Esophagus mucosa (tissue), 1 donor: ENCODE measurements around the gene APLP1. TPM values are rescaled to one million over a fixed set of nuclear protein-coding genes. Genes with fewer than 3 reads are reported as not detected.
"Not testable (repeated sequence)": the region's sequence is repeated elsewhere in the genome, so short reads cannot be mapped to it uniquely, and the experiment has no call there.

Experiments
- ATAC-seq: fragments of 200-7000 bp; cut with Tn5 transposase; one replicate; pipeline ENCODE4 v1.9.1; 2020
- total RNA-seq: library from RNA; stranded (reverse); gene quantifications from one replicate; pipeline ENCODE4 v1.2.4, GENCODE V29; 2023
- donor health status: DM: yes; HTN: yes; CAD: no.

APLP1 gene
- total RNA-seq, 1 donor from 2014 or later, result 0.84 TPM

DNA sequence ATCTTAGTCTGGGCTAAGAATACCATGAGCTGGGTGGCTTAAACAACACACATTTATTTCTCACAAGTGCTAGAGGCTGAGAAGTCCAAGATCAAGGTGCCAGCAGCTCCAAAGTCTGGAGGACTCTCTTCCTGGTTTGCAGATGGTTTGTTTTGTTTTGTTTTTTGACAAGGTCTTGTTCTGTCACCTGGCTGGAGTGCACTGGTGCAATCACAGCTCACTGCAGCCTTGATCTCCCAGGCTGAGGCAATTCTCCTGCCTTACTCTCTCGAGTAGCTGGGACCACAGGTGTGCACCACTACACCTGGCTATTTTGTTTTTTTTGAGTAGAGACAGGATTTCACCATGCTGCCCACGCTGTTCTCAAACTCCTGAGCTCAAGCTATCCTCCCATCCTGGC is 15.5 kb downstream of the APLP1 start:
- ATAC-seq, result no peak

DNA sequence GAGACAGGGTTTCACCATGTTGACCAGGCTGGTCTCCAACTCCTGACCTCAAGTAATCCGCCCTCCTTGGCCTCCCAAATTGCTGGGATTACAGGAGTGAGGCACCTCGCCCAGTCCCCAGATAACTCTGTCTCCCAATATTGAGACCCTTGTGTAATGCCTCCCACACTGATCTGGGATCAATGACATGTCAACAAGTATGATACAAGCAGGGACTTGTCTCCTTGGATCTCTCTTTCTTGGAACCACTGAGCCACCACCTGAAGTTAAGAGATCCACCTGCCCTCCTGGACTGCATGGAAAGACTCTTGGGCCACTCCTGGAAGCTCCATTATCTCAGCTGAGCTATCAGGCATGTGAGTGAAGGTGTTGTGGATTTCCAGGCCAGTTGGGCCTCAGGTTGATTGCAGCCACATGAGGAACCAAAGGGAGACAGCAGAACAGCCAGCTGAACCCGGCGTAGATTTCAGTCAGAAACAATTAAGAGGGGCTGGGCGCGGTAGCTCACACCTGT is 16.9 kb downstream of the APLP1 start:
- ATAC-seq, result no peak

DNA sequence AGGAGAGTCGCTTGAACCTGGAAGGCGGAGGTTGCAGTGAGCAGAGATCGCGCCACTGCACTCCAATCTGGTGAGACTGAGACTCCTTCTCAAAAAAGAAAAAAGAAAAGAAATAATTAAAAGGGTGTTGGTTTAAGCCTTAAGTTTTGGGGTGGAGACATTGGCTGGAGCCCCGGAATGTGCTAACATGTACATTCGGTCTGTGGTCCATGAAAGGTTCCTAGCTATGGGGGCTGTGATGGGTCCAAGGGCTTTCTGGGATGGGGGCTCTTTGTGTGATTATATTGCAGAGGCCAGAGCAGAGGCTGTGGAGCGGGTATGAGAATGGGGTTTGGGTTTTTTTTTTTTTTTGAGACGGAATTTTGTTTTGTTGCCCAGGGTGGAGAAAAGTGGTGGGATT is 17.5 kb downstream of the APLP1 start:
- no peak for ATAC-seq

DNA sequence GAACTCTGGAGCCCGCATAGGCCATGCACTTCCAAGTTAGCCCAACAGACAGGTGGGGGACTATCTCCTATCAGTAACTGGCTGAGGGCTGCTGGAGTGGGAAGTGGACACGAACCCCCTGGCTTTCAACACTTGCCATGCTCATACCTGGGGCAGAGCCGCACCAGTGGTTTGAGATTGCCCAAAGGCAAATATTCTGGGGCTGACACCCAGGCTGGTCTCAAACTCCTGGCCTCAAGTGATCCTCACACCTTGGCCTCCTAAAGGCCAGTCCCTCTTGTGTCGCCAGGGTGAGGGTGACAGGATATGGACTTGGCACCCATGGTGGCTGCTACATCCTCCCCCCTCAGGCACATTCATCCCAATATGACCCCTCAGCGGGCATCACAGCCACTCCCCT is 18.8 kb downstream of the APLP1 start:
- ATAC-seq, result no peak

DNA sequence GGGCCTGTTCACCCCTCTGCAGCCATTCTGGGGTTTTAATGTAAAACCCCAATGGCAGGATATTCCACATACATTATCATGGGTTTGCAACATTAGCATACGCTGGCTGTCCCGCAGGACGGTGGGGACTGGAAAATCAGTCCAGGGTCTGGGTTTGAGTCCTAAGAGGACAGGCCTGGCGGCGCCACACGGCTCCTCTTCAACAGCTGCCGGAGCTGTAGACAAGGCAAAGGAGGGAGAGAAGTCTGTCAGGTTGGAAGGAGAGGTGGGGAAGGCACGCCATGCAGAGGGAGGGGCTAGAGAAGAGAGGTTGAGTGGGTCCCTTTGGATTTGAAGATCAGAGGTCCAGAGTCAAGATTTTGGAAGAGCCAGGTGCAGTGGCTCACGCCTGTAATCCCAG is 20.0 kb downstream of the APLP1 start:
- no peak for ATAC-seq

DNA sequence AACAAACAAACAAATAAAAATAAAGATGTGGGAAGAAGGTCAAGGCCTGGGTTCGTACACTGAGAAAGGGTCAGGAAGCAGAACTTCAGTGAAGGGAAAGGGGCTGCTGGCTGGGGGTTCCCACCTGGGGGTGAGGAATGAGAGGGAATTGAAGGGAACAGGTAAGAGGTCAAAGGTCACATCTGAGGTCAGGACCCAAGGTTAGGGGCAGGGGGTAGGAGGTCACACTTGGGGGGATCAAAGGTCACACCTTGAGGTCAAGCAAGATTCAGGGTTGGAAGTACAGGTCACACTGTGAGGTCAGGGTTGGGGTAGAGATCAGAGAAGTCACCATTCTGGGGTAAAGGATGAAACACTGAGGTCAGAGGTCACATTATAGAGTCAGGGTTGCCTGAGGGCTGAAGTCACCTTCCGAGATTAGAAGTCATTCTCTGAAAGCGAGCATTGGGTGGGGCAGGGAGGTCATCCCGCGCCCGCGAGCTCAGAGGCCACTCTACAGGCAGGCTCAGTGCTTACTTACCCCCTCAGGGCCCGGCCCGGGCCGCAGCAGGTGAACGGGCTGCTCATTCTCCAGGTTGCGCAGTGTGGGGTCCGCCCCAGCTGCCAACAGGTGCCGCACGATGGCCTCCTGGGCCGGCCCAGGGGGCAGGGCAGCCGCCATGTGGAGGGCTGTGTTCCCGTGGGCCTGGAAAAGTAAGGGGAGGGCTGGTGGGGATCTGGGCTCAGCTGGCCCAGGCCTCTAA is 21.2 kb downstream of the APLP1 start:
- ATAC-seq, result peak; percentile 32

DNA sequence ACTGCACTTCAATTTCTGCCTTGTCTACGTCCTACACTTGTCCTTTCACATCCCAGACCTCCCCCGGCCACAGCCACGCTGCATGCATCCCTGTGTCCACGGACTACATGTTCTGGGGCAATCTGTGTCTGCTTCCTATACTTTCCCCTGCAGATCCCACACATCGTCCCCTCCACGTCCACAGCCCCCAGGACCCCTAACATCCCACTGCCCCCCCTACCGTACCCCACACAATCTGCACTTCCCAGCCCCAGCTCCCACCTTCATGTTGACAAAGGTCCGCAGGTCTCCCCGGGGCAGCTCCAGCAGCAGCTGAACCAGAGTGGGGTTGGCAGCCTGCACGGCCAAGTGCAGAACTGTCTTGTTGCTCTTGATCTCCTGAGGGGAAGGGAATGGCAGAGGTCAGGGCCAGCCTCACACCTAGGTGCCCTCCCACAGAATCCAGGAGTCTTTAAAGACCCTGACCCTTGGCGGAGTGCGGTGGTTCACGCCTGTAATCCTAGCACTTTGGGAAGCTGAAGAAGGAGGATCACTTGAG is 21.8 kb downstream of the APLP1 start:
- no peak for ATAC-seq

DNA sequence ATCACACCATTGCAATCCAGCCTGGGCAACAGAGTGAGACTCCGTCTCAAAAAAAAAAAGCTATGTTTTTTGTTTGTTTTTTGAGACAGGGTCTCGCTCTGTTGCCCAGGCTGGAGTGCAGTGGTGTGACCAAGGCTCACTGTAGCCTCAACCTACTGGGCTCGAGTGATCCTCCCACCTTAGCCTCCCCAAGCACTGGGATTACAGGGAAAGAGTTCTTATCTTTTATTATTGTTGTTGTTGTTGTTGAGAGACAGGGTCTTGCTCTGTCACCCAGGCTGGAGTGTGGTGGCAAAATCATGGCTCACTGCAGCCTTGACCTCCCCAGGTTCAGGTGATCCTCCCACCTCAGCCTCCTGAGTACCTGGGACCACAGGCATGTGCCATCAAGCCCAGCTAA is 23.4 kb downstream of the APLP1 start:
- ATAC-seq, result not testable (repeated sequence)

DNA sequence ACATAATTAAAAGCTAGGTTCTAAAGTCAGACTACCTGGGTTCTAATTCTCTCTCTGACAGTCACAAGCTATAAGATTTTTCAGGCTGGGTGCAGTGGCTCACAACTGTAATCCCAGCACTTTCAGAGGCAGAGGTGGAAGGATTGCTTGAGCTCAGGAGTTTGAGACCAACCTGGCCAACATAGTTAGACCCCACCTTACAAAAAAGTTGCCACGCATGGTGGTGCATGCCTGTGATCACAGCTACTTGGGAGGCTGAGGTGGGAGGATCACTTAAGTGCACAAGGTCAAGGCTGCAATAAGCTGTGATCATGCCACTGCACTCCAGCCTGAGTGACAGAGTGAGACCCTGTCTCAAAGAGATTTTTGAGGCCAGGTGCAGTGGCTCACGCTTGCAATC is 26.0 kb downstream of the APLP1 start:
- no peak for ATAC-seq

DNA sequence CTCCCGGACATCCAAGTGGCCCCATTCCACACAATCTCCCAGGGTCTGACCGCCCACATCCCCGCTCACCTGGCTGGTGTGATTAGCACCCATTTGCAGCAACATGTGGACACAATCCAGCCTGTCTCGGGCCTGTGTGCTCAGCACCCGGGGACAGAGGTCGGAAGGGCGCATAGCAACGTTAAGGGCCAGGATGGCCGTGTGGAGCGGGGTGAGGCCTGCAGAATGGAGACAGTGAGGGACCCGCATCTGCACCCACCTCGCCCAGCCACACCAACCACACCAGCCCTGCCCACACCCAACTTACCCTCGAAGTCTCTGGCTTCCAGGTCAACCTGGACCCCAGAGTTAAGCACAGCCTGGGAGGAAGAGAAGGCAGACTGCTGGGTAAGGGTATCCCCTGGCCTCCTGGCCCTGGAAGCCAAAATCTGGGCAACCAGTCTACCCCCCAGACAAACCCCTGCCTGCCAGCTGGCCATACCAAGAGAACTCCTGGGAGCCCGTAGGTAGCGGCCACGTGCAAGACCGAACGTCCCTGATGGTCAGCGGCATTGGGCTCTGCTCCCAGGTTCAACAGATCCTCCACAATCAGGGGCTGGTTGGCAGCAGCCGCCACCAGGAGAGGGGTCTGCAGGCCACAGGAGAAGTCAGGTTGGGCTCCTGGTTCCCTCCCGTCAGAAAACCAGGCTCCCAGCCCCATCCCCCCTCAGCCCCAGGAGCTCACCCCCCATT is 27.7 kb downstream of the APLP1 start:
- no peak for ATAC-seq

DNA sequence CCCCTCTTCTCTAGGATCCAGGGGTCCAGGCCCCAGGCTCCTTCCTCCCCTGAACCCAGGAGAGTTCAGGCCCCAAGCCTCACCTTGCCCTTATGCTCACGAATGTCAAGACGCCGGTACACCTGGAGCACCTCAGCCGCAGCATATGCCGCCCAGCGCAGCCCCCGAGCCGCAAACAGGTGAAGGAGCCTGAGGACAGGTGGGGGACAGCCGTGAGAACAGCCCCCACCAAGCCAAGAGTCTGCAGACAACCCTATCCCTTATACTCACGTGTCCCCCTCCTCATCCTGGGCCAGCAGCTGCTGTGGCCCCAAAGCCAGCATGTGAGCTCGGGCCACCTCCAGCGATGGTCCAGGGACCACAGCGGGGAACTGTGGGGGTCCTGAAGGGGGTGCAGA is 28.3 kb downstream of the APLP1 start:
- no peak for ATAC-seq

DNA sequence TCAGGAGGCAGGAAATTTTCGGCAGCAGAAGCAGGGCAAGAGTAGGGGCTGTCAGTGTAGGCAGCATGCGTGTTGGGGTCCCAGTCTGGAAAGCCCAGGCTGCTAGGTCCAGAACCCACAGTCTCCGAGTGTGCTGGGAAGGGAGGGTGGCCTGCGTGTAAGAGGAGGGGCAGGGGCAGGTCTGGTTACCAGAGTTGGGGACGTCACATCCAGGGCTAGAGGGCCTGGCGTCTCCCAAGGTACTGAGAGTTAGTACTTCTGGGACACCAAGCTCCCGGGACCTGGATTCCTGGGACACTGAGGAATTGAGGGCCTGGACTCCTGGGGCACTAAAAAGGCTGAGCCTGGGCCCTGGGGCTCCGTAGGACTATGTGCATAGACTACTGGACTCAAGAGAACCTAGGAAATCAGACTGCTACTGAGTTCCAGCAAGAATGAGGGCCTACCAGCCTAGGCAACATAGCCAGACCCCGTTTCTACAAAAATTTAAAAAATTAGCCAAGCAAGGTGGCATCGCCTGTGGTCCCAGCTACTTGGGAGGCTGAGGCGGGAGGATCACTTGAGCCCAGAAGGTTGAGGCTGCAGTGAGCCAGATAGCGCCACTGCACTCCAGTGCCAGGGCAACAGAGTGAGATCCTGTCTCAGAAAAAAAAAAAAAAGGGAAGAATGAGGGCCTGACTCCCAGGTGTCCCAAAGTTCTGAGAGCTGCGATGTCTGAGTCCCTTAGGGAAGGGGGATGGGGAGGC is 29.5 kb downstream of the APLP1 start:
- ATAC-seq, result no peak

DNA sequence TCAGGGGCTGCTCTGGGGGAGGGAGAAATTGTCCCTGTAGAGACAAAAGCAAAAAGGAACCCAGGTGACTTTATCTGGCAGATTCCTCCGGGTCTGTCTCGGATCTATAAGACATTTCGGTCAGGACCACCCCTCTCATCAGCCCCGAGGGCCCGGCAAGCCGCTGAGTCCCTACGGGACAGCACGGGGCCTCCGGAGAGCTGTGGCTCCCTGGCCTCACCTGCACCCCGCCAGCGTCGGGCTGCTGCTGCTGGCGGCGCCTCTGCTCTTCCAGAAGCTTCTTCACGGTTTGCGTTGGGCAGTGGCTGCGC is 30.1 kb downstream of the APLP1 start:
- ATAC-seq, result peak; percentile 2

DNA sequence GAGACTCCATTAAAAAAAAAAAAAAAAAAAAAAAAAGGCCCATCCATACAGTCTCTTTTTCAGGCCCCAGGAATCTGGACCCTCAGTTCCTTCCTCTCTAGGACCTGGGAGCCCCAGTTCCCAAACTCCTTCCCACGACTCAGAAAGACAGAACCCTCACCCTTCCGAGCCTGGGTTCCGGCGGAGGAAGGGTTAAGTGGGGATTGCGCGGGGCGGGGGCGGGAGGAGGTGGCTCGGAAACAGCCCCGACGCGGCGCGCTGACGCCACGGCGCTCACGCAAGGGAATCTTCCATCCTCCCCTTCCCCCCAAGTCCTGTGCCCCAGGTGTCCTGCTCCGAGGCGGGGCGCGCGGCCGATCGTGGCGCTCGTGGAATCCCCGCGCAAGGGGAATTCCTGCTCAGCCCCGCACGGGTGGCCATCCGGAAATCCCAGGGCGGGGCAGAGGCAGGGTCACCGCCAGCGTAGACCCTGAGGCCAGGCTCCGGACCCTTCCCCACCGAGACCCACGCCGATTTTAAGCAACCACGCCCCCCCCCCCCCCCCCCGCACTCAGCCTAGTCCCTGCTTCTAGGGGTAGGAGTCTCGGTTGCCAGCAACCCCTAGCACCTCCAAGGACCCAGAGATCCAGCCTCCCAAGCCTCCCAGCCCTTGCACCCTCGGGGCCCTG is 31.3 kb downstream of the APLP1 start:
- ATAC-seq, result peak; percentile 83

DNA sequence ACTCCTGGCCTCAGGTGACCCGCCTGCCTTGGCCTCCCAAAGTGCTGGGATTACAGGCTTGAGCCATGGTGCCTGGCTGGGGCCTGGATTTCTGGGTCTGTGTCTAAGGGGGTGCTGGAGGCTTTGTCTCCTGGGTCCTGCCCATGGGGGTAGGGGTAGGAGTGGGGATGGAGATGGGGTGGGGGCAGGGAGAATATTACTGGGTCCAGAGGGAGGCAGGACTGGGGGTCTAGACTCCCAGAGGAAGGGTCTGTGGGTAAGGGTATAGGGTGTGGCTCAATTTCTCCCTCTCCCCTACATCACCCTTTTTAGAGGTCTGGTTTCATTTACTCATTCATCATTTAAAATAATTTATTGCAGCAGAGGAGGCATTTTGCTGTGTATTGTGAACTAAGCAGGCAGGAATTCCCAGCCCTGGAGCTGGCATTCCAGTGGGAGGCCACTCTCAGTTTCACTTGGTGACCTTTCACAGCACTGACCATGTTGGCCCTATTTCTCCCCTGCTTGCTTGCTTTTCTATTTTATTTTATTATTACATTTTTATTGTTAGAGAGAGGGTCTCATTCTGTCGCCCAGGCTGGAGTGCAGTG is 32.8 kb downstream of the APLP1 start:
- no peak for ATAC-seq

DNA sequence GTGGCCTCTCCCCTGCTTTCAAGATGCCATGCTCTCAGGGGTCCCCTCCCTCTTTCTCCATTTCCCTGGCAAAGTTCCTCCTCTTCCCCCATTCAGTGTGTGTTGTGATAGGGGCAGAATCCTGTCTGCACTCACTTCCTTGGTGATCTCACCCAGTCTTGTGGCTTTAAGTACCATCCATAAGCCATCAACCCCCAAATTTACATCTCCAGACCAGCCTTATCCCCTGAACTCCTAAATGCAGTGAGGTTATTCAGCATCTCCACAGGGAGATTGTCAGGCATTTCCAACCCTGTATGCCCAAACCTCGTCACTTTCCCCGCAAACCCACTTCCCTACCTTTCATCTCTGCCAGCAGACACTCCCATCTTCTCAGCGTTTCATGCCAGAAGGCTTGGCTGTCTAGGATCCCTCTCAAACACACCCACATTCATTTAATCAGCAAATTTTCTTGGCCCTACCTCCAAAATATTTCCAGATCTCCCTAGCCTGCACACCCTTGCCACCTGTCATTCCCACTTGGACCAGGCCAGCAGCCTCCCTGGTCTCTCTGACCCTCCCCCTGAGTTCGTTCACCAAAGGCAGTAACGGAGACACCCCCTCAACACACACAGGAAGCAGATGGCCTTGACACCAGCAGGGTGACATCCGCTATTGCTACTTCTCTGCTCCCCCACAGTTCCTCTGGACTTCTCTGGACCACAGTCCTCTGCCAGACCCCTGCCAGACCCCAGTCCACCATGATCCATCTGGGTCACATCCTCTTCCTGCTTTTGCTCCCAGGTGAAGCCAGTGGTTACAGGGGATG is 33.7 kb downstream of the APLP1 start, which contains the start of gene HCST:
Gene HCST (plus strand): TSS at position 676 of the 808 bp plus-strand sequence. CDS start 65 bp downstream, at position 741.
- no peak for ATAC-seq

DNA sequence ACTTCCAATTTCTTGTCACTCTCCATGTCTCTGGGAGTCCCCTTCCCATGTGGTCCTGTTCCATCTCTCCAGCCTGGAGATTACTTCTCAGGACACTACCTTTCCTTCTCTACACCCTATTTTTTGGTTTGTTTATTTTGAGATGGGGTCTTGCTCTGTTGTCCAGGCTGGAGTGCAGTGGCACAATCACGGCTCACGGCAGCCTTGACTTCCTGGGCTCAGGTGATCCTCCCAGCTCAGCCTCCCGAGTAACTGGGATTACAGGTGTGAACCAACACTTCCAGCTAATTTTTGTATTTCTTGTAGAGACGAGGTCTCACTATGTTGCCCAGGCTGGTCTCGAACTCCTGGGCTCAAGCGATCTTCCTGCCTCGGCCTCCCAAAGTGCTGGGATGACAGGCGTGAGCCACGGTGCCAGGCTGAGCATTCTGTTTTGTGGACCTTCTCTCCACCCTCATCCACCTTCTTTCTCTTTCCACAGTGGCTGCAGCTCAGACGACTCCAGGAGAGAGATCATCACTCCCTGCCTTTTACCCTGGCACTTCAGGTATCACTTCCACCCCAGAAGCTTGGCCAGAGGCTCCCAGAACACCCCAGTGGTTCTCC is 34.6 kb downstream of the APLP1 start:
- no peak for ATAC-seq

DNA sequence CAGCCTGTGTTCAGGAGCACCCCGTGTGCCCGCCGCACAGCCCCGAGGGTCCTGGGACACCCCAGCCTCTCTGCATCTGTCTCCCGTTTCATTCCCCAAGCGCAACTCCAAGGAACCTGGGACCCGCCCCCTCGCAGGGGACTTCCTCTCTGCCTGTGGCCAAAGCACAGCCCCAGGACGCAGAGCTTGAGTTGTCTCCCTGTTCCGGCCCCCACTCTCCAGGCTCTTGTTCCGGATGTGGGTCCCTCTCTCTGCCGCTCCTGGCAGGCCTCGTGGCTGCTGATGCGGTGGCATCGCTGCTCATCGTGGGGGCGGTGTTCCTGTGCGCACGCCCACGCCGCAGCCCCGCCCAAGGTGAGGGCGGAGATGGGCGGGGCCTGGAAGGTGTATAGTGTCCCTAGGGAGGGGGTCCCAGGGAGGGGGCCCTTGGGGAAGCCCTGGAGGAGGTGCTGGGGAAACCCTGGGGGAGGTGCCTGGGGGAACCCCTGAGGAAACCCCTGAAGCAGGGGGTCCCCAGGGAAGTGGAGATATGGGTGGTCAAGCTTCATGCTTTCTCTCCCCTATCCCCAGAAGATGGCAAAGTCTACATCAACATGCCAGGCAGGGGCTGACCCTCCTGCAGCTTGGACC is 35.3 kb downstream of the APLP1 start:
- peak; percentile 36 for ATAC-seq

DNA sequence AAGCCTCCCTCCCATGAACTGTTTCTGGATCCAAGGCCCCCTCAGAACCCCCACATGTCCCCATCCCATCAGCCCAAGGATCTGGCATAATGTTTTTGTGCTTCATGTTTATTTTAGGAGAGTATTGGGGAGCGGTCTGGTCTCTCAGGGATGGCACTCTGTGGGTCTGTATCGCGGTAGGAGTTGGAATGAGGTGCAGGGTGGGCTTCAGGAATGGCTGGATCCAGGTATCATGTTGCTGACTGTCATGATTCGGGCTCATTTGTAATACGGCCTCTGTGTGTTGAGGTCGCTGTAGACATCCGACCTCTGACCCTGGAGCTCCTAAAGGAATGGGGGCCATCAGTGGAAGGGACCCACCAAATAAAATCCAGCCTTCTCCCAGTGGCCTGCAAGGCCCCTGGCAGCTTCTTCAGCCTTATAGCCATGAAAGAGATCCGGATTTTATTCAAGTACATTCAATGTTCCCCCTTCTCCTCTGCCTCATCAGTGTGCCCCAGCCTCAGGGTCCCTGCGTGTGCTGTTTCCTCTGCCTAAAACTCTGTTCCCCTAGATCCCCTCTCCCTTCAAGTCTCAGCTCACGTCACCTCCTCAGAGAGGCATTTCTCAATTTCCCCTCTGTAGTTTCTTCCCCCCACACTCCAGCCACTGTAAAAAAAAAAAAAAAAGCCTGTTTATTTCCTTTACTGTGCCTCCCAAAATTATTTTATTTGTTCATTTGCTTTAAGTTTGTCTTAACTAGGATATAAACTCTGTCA is 36.1 kb downstream of the APLP1 start:
- no peak for ATAC-seq
